OCI-LY3 (cell line): Measurements from ENCODE around the gene TBC1D2B.
"Not testable (repeated sequence)": the region's sequence is repeated elsewhere in the genome, so short reads cannot be mapped to it uniquely, and the experiment has no call there.

Experiments
- CTCF ChIP-seq: fragments of 200-600, 300-600 bp; sonication (generic); IDR thresholded peaks from 2 replicates; pipeline ENCODE4 v1.5.1; 2014; ENCODE audit warnings: antibody characterized with exemption, low read length, low read depth
- EZH2phosphoT487 ChIP-seq: fragments of 200-600 bp; shearing (Covaris generic); IDR thresholded peaks from 2 replicates; pipeline ENCODE4 v1.6.1; 2018; ENCODE audit warnings: antibody characterized with exemption, mixed run types, low read depth

GRCh38 chr15:77950470-77950869, 127.0 kb downstream of the TBC1D2B start:
- TF ChIP-seq CTCF, EZH2phosphoT487: not testable (repeated sequence)
